Breast epithelium (tissue), 3 donors: ENCODE measurements around the gene GIPC1.

ENCODE experiments used
- POLR2A ChIP-seq: fragments of 450-650 bp; IDR thresholded peaks from one replicate; pipeline ENCODE4 v1.6.1; 2016; ENCODE audit warnings: antibody characterized with exemption, mild to moderate bottlenecking, moderate library complexity
- POLR2AphosphoS5 ChIP-seq, 3 donors: sonication (generic); formaldehyde crosslinking; IDR thresholded peaks; one replicate each; pipeline ENCODE4 v1.6.1; 2017; ENCODE audit warnings: antibody characterized with exemption in 3 of 3
- TF ChIP-seq, protein P1 (sequence below), 3 donors: fragments of 450-650 bp; IDR thresholded peaks; one replicate each; pipeline ENCODE4 v1.5.1; 2016 to 2017; ENCODE audit warnings: antibody characterized with exemption in 3 of 3, mild to moderate bottlenecking in 3 of 3, moderate library complexity in 3 of 3

DNA sequence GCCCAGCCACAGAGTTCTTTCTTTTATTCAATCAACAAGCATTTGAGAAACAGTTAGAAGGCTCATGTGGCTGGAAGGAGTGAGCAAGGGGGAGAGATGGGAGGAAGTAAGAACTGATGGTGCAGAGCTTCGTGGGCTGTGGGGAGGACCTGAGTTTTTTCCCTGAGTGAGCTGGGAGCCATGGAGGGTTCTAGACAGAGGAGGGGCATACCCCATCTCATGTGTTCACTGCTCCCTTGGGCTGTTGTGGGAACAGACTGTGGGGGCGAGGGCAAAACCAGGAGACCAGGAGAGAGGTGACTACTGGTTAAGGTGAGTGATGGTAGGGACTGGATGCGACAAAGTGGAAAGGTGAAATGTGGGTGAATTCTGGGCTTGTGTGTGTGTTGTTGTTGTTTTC, 65.2 kb downstream of the GIPC1 start:
- TF ChIP-seq POLR2A (no peak), POLR2AphosphoS5 (IDR thresholded peaks at IDR 0.05) (no peak)
- TF ChIP-seq, protein P1, sequence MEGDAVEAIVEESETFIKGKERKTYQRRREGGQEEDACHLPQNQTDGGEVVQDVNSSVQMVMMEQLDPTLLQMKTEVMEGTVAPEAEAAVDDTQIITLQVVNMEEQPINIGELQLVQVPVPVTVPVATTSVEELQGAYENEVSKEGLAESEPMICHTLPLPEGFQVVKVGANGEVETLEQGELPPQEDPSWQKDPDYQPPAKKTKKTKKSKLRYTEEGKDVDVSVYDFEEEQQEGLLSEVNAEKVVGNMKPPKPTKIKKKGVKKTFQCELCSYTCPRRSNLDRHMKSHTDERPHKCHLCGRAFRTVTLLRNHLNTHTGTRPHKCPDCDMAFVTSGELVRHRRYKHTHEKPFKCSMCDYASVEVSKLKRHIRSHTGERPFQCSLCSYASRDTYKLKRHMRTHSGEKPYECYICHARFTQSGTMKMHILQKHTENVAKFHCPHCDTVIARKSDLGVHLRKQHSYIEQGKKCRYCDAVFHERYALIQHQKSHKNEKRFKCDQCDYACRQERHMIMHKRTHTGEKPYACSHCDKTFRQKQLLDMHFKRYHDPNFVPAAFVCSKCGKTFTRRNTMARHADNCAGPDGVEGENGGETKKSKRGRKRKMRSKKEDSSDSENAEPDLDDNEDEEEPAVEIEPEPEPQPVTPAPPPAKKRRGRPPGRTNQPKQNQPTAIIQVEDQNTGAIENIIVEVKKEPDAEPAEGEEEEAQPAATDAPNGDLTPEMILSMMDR (IDR thresholded peaks at IDR 0.05): no peak
